ENCODE data around the gene TRIM26.

TRIM26 gene

DNA sequence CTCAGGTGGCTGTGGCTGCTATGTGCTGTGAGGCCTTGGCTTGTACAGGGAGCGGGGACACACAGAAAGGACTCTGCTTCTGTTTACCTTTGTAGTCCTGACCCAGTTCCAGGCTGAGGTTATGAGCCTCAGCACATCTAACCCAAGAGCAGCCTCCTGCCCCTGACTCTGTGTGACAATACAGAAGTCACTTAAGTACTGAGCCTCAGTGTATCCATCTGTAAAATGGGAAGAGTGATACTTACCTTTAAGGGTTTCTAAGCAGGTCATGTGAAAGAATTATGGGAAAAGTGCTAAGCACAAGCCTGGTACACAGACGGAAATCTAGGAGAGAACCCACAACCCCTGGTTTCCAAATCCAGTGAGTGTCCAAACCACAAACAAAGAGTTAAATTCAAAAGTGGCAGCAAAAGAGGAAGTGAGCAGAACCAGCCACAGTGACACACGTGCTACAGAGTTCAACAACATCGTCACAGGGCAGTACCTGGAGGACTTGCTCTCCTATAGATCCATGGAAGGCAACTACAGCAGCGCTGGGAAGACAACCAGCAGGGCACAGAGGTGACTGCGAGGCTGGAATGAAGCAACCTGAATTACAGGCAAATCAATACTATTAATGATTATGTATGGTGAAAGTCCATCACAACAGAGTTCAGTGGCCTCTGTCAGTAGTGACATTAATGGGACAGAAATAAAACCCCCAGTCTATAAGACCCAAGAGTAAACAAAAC lies 12.5 kb downstream of the TRIM26 start:
- Histone ChIP-seq H3K79me2 (ENCODE audit: insufficient read depth, low read depth) (peaks cover 25% of the 10 kb centered on the region; the same call in 1 of the 2 replicates), H3K27ac (no peak overlapping the region), H3K36me3 (ENCODE audit: insufficient read depth) (0 out of 2 replicates have a peak, but pooled peaks cover 6% of the 10 kb centered on the region), H2AFZ (ENCODE audit: low read depth) (no peak overlapping the region), H3K4me3 (IDR thresholded peaks at IDR 0.05; ENCODE audit: insufficient read depth, low read depth, low read length) (no peak overlapping the region), H3K4me1 (ENCODE audit: low read depth, poor library complexity, severe bottlenecking) (no peaks in the 10 kb centered on the region), H4K20me1 (ENCODE audit: insufficient read depth) (no peaks in the 10 kb centered on the region), H3K9ac (no peak overlapping the region), H3K27me3 (ENCODE audit: insufficient read depth, low read depth) (no peaks in the 10 kb centered on the region), H3K4me2 (no peak overlapping the region)
- TF ChIP-seq, protein P1, sequence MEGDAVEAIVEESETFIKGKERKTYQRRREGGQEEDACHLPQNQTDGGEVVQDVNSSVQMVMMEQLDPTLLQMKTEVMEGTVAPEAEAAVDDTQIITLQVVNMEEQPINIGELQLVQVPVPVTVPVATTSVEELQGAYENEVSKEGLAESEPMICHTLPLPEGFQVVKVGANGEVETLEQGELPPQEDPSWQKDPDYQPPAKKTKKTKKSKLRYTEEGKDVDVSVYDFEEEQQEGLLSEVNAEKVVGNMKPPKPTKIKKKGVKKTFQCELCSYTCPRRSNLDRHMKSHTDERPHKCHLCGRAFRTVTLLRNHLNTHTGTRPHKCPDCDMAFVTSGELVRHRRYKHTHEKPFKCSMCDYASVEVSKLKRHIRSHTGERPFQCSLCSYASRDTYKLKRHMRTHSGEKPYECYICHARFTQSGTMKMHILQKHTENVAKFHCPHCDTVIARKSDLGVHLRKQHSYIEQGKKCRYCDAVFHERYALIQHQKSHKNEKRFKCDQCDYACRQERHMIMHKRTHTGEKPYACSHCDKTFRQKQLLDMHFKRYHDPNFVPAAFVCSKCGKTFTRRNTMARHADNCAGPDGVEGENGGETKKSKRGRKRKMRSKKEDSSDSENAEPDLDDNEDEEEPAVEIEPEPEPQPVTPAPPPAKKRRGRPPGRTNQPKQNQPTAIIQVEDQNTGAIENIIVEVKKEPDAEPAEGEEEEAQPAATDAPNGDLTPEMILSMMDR (conservative IDR thresholded peaks at IDR 0.05; ENCODE audit: low read depth, low read length), result no peak

DNA sequence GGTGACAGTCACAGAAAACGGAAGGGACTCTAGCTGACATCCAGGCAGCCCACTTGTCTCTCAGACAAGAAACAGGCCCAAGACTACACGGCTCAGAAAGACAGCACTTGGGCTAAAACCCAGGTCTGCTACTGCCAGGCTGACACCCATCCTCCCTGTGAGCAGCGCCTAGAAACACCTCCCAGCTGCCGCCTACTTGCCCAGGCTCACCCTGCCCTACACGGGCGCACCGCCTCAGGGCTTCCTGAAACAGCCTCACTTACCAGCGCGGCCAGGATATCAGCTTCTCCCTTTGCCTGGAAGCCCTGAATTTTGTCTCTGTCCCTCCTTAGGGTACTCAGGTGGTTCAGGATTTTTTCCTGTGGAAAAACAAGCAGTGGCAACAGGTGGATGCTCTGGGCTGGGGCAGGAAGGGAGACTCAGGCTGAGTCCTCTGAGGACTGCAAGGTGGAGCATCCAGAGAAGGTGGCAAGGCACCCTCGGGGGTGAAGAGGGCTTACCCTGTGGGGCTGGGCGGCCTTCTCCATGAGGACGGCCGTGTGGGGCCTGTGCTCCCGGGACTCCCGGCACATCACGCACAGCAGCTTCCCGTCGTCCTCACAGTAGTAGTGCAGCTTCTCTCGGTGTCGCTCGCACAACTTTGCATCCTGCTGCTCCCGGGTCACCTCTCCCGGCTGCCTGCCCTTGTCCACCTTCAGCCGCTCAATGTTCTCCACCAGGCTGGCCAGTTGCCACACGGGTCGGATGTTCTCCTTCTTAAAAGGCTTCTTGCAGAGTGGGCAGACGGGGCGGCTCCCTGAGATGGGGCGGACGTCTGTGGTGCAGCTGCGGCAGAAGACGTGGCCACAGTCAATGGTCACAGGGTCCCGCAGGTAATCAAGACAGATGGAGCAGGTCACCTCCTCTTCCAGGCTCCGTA lies 14.8 kb downstream of the TRIM26 start:
- TF ChIP-seq, protein P1 (conservative IDR thresholded peaks at IDR 0.05; ENCODE audit: low read depth, low read length), result no peak
- H3K4me2 ChIP-seq, result no peak overlapping the region
- H4K20me1 ChIP-seq (ENCODE audit: insufficient read depth), result no peaks in the 10 kb centered on the region
- no peak overlapping the region for H3K4me3 ChIP-seq (IDR thresholded peaks at IDR 0.05; ENCODE audit: insufficient read depth, low read depth, low read length)
- H3K4me1 ChIP-seq (ENCODE audit: low read depth, poor library complexity, severe bottlenecking), result no peaks in the 10 kb centered on the region
- no peak overlapping the region for H3K9ac ChIP-seq
- H3K79me2 ChIP-seq (ENCODE audit: insufficient read depth, low read depth), result peaks cover 12% of the 10 kb centered on the region; the same call in 1 of the 2 replicates
- 0 out of 2 replicates have a peak, but pooled peaks cover 6% of the 10 kb centered on the region for H3K36me3 ChIP-seq (ENCODE audit: insufficient read depth)
- H3K27me3 ChIP-seq (ENCODE audit: insufficient read depth, low read depth), result no peaks in the 10 kb centered on the region
- H2AFZ ChIP-seq (ENCODE audit: low read depth), result no peak overlapping the region
- H3K27ac ChIP-seq, result no peak overlapping the region

- Histone ChIP-seq H3K27me3 (ENCODE audit: insufficient read depth, low read depth) (no peaks in the 10 kb centered on the region), H3K27ac (no peak overlapping the region), H2AFZ (ENCODE audit: low read depth) (no peak overlapping the region), H4K20me1 (ENCODE audit: insufficient read depth) (no peaks in the 10 kb centered on the region), H3K4me3 (IDR thresholded peaks at IDR 0.05; ENCODE audit: insufficient read depth, low read depth, low read length) (no peak overlapping the region), H3K36me3 (ENCODE audit: insufficient read depth) (0 out of 2 replicates have a peak, but pooled peaks cover 6% of the 10 kb centered on the region), H3K79me2 (ENCODE audit: insufficient read depth, low read depth) (no peaks in the 10 kb centered on the region), H3K4me1 (ENCODE audit: low read depth, poor library complexity, severe bottlenecking) (no peaks in the 10 kb centered on the region), H3K9ac (no peak overlapping the region), H3K4me2 (no peak overlapping the region)
- TF ChIP-seq, protein P1 (conservative IDR thresholded peaks at IDR 0.05; ENCODE audit: low read depth, low read length), result no peak
Observed at GRCh38 chr6:30196376-30196775, 16.8 kb downstream of the TRIM26 start.

DNA sequence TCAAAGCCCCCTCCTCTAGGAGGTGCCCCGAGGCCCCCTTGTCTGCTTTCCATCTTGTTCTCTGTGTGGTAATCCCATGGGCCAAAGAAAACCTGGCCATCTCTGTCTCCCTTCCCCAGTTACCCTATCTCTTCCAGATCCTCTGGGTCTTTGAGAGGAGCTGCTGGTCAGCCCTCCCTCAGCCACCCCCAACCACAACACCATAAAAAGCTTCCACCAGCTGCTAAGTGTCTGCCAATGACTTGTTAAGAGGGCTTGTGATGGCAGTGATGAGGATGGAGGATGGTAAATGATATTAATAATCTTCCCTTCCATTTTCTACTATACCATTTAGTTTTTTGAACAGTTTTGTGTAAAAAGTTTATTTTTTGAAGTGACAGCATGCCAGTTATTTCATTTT lies 17.3 kb downstream of the TRIM26 start:
- H2AFZ ChIP-seq (ENCODE audit: low read depth), result no peak overlapping the region
- H3K4me2 ChIP-seq, result no peak overlapping the region
- no peak overlapping the region for H3K4me3 ChIP-seq (IDR thresholded peaks at IDR 0.05; ENCODE audit: insufficient read depth, low read depth, low read length)
- H3K27me3 ChIP-seq (ENCODE audit: insufficient read depth, low read depth), result no peaks in the 10 kb centered on the region
- H3K36me3 ChIP-seq (ENCODE audit: insufficient read depth), result 0 out of 2 replicates have a peak, but pooled peaks cover 6% of the 10 kb centered on the region
- no peaks in the 10 kb centered on the region for H3K4me1 ChIP-seq (ENCODE audit: low read depth, poor library complexity, severe bottlenecking)
- no peak overlapping the region for H3K27ac ChIP-seq
- H3K9ac ChIP-seq, result no peak overlapping the region
- H4K20me1 ChIP-seq (ENCODE audit: insufficient read depth), result no peaks in the 10 kb centered on the region
- TF ChIP-seq, protein P1 (conservative IDR thresholded peaks at IDR 0.05; ENCODE audit: low read depth, low read length), result no peak
- H3K79me2 ChIP-seq (ENCODE audit: insufficient read depth, low read depth), result no peaks in the 10 kb centered on the region

All from KMS-11 (cell line).